ENCODE measurements around the gene ILK. TPM values are rescaled to one million over a fixed set of nuclear protein-coding genes. Genes with fewer than 3 reads are reported as not detected.

ILK gene
- total and polyA plus RNA-seq, 2 of the 13 experiments (the other 11 are each of a cell fraction or from before 2014, with no cell fraction given) = 70.3 to 108 TPM

DNA sequence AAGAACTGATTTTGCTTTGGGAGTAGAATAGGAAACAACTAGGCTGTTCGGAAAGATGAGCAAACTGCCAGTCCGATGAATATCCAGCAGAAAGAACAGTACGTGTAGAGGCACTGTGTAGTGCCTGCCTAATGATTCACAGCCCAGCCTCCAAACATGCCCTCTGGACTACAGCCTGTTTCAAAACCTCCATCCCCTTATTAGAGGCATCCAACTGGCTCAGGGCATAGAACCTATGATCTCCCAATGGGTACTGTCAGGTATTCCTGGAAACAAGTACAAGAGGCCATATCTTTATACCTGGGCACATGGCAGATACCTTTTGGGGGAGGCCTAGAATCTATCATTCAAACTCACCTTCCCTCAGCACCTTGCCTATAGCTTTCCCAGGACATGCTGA lies 5.0 kb upstream of the ILK start (continued):
- TF ChIP-seq, protein P1, sequence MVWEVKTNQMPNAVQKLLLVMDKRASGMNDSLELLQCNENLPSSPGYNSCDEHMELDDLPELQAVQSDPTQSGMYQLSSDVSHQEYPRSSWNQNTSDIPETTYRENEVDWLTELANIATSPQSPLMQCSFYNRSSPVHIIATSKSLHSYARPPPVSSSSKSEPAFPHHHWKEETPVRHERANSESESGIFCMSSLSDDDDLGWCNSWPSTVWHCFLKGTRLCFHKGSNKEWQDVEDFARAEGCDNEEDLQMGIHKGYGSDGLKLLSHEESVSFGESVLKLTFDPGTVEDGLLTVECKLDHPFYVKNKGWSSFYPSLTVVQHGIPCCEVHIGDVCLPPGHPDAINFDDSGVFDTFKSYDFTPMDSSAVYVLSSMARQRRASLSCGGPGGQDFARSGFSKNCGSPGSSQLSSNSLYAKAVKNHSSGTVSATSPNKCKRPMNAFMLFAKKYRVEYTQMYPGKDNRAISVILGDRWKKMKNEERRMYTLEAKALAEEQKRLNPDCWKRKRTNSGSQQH (CRISPR knock-in tag; IDR thresholded peaks at IDR 0.05; ENCODE audit: low read depth) = no peak
- TF ChIP-seq, protein P2, sequence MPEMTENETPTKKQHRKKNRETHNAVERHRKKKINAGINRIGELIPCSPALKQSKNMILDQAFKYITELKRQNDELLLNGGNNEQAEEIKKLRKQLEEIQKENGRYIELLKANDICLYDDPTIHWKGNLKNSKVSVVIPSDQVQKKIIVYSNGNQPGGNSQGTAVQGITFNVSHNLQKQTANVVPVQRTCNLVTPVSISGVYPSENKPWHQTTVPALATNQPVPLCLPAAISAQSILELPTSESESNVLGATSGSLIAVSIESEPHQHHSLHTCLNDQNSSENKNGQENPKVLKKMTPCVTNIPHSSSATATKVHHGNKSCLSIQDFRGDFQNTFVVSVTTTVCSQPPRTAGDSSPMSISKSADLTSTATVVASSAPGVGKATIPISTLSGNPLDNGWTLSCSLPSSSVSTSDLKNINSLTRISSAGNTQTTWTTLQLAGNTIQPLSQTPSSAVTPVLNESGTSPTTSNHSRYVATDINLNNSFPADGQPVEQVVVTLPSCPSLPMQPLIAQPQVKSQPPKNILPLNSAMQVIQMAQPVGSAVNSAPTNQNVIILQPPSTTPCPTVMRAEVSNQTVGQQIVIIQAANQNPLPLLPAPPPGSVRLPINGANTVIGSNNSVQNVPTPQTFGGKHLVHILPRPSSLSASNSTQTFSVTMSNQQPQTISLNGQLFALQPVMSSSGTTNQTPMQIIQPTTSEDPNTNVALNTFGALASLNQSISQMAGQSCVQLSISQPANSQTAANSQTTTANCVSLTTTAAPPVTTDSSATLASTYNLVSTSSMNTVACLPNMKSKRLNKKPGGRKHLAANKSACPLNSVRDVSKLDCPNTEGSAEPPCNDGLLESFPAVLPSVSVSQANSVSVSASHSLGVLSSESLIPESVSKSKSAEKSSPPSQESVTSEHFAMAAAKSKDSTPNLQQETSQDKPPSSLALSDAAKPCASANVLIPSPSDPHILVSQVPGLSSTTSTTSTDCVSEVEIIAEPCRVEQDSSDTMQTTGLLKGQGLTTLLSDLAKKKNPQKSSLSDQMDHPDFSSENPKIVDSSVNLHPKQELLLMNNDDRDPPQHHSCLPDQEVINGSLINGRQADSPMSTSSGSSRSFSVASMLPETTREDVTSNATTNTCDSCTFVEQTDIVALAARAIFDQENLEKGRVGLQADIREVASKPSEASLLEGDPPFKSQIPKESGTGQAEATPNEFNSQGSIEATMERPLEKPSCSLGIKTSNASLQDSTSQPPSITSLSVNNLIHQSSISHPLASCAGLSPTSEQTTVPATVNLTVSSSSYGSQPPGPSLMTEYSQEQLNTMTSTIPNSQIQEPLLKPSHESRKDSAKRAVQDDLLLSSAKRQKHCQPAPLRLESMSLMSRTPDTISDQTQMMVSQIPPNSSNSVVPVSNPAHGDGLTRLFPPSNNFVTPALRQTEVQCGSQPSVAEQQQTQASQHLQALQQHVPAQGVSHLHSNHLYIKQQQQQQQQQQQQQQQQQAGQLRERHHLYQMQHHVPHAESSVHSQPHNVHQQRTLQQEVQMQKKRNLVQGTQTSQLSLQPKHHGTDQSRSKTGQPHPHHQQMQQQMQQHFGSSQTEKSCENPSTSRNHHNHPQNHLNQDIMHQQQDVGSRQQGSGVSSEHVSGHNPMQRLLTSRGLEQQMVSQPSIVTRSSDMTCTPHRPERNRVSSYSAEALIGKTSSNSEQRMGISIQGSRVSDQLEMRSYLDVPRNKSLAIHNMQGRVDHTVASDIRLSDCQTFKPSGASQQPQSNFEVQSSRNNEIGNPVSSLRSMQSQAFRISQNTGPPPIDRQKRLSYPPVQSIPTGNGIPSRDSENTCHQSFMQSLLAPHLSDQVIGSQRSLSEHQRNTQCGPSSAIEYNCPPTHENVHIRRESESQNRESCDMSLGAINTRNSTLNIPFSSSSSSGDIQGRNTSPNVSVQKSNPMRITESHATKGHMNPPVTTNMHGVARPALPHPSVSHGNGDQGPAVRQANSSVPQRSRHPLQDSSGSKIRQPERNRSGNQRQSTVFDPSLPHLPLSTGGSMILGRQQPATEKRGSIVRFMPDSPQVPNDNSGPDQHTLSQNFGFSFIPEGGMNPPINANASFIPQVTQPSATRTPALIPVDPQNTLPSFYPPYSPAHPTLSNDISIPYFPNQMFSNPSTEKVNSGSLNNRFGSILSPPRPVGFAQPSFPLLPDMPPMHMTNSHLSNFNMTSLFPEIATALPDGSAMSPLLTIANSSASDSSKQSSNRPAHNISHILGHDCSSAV (CRISPR knock-in tag; IDR thresholded peaks at IDR 0.05; ENCODE audit: borderline replicate concordance) = no peak
- TF ChIP-seq, protein P3, sequence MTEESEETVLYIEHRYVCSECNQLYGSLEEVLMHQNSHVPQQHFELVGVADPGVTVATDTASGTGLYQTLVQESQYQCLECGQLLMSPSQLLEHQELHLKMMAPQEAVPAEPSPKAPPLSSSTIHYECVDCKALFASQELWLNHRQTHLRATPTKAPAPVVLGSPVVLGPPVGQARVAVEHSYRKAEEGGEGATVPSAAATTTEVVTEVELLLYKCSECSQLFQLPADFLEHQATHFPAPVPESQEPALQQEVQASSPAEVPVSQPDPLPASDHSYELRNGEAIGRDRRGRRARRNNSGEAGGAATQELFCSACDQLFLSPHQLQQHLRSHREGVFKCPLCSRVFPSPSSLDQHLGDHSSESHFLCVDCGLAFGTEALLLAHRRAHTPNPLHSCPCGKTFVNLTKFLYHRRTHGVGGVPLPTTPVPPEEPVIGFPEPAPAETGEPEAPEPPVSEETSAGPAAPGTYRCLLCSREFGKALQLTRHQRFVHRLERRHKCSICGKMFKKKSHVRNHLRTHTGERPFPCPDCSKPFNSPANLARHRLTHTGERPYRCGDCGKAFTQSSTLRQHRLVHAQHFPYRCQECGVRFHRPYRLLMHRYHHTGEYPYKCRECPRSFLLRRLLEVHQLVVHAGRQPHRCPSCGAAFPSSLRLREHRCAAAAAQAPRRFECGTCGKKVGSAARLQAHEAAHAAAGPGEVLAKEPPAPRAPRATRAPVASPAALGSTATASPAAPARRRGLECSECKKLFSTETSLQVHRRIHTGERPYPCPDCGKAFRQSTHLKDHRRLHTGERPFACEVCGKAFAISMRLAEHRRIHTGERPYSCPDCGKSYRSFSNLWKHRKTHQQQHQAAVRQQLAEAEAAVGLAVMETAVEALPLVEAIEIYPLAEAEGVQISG (CRISPR knock-in tag; IDR thresholded peaks at IDR 0.05) = peak; percentile 80
- TF ChIP-seq, protein P4, sequence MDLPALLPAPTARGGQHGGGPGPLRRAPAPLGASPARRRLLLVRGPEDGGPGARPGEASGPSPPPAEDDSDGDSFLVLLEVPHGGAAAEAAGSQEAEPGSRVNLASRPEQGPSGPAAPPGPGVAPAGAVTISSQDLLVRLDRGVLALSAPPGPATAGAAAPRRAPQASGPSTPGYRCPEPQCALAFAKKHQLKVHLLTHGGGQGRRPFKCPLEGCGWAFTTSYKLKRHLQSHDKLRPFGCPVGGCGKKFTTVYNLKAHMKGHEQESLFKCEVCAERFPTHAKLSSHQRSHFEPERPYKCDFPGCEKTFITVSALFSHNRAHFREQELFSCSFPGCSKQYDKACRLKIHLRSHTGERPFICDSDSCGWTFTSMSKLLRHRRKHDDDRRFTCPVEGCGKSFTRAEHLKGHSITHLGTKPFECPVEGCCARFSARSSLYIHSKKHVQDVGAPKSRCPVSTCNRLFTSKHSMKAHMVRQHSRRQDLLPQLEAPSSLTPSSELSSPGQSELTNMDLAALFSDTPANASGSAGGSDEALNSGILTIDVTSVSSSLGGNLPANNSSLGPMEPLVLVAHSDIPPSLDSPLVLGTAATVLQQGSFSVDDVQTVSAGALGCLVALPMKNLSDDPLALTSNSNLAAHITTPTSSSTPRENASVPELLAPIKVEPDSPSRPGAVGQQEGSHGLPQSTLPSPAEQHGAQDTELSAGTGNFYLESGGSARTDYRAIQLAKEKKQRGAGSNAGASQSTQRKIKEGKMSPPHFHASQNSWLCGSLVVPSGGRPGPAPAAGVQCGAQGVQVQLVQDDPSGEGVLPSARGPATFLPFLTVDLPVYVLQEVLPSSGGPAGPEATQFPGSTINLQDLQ (CRISPR knock-in tag; IDR thresholded peaks at IDR 0.05) = no peak
- TF ChIP-seq, protein P5, sequence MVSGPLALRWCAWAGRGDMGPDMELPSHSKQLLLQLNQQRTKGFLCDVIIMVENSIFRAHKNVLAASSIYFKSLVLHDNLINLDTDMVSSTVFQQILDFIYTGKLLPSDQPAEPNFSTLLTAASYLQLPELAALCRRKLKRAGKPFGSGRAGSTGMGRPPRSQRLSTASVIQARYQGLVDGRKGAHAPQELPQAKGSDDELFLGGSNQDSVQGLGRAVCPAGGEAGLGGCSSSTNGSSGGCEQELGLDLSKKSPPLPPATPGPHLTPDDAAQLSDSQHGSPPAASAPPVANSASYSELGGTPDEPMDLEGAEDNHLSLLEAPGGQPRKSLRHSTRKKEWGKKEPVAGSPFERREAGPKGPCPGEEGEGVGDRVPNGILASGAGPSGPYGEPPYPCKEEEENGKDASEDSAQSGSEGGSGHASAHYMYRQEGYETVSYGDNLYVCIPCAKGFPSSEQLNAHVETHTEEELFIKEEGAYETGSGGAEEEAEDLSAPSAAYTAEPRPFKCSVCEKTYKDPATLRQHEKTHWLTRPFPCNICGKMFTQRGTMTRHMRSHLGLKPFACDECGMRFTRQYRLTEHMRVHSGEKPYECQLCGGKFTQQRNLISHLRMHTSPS (CRISPR knock-in tag; IDR thresholded peaks at IDR 0.05; ENCODE audit: low read depth) = 0 out of 2 replicates have a peak, but pooled peaks have one; percentile 2
- TF ChIP-seq FOSL2 (CRISPR knock-in tag; IDR thresholded peaks at IDR 0.05) = peak; percentile 76
- TF ChIP-seq, protein P6, sequence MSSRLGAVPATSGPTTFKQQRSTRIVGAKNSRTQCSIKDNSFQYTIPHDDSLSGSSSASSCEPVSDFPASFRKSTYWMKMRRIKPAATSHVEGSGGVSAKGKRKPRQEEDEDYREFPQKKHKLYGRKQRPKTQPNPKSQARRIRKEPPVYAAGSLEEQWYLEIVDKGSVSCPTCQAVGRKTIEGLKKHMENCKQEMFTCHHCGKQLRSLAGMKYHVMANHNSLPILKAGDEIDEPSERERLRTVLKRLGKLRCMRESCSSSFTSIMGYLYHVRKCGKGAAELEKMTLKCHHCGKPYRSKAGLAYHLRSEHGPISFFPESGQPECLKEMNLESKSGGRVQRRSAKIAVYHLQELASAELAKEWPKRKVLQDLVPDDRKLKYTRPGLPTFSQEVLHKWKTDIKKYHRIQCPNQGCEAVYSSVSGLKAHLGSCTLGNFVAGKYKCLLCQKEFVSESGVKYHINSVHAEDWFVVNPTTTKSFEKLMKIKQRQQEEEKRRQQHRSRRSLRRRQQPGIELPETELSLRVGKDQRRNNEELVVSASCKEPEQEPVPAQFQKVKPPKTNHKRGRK (CRISPR knock-in tag; IDR thresholded peaks at IDR 0.05) = no peak
- 0 out of 2 replicates have a peak, but pooled peaks have one; percentile 0 for TF ChIP-seq CEBPB (IDR thresholded peaks at IDR 0.05; ENCODE audit: borderline replicate concordance, low read depth, low read length)
